ENCODE data around the gene OTX1.
"Not testable (repeated sequence)": the region's sequence is repeated elsewhere in the genome, so short reads cannot be mapped to it uniquely, and the experiment has no call there.

OTX1 gene

DNA sequence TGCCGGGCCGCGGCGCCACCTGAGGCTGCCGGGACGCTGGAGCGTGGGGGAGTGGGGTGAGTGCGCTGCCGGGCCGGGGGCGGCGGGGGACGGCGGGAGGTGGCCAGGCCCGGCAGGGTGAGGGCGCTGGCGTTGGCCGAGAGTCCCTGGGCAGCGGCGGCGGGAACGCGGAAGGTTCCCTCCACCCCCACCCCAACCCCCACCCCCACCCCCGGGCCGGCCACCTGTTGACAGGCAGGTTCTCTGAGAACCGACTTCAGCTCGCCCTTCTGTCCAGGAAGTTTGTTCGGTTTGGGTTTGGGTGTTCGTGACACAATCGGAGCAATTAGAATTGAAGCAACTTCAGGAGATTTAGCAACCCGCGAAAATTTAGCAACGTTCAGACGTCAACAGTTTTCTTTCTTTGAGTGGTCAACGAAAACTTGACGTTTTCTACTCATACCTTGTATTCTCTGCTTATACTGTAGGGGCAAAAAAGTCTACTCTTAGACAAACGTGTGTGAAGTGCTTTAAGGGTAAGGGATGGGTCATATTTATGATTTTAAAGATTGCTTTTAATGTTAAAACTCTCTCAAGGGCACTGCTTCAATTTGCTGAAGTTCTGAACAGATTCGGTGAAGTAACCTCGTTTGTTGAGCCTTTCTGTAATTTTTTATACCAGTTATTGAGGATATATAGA lies 9.3 kb downstream of the OTX1 start:
- peaks cover 35% of the 10 kb centered on the region for H3K4me1 Mint-ChIP-seq
- H3K27ac Mint-ChIP-seq, result no peak overlapping the region
- H3K27me3 Mint-ChIP-seq, result peaks cover 87% of the 10 kb centered on the region
- H3K9me3 Mint-ChIP-seq, result peaks cover 13% of the 10 kb centered on the region
- peak overlapping the region; percentile 42 for H3K4me3 Mint-ChIP-seq
- no peak for DNase-seq
- ATAC-seq, result no peak
- peaks cover 3% of the 10 kb centered on the region for H3K36me3 Mint-ChIP-seq (ENCODE audit: low read depth)

GRCh38 chr2:63060472-63060991 lies 9.9 kb downstream of the OTX1 start:
- peaks cover 13% of the 10 kb centered on the region for H3K9me3 Mint-ChIP-seq
- H3K4me3 Mint-ChIP-seq, result no peak overlapping the region
- H3K27ac Mint-ChIP-seq, result no peak overlapping the region
- ATAC-seq (no peak), DNase-seq (no peak)
- peaks cover 32% of the 10 kb centered on the region for H3K4me1 Mint-ChIP-seq
- peaks cover 84% of the 10 kb centered on the region for H3K27me3 Mint-ChIP-seq
- peaks cover 3% of the 10 kb centered on the region for H3K36me3 Mint-ChIP-seq (ENCODE audit: low read depth)

DNA sequence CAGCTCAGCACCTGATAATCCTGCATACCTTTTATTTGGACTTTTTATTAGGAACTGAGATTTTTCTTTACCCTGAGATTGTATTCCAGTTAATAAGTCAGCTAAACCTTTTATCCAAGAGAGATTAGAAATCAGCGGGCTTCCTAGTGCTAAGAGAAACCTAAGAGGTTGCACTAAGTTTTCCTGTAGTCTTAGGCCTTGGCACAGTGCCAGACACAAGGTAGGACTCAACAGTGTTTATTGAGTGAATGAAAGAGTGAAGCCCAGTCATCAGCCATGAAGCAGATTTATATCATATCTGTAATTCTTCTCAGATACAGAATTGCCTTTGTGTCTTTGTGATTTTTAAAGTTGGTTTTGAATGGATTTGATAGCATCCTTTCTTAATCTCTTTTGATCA lies 13.6 kb downstream of the OTX1 start:
- Mint-ChIP-seq H3K27me3 (peaks cover 68% of the 10 kb centered on the region), H3K27ac (no peak overlapping the region), H3K9me3 (peaks cover 13% of the 10 kb centered on the region), H3K4me3 (no peak overlapping the region), H3K36me3 (ENCODE audit: low read depth) (peaks cover 2% of the 10 kb centered on the region), H3K4me1 (peaks cover 3% of the 10 kb centered on the region)
- DNase-seq (no peak), ATAC-seq (no peak)

- ATAC-seq (no peak), DNase-seq (no peak)
- peaks cover 13% of the 10 kb centered on the region for H3K9me3 Mint-ChIP-seq
- peaks cover 2% of the 10 kb centered on the region for H3K36me3 Mint-ChIP-seq (ENCODE audit: low read depth)
- H3K27me3 Mint-ChIP-seq, result peaks cover 71% of the 10 kb centered on the region
- H3K4me1 Mint-ChIP-seq, result peaks cover 3% of the 10 kb centered on the region
- H3K4me3 Mint-ChIP-seq, result no peak overlapping the region
- no peak overlapping the region for H3K27ac Mint-ChIP-seq
Measured at GRCh38 chr2:63064661-63065060, 14.0 kb downstream of the OTX1 start.

DNA sequence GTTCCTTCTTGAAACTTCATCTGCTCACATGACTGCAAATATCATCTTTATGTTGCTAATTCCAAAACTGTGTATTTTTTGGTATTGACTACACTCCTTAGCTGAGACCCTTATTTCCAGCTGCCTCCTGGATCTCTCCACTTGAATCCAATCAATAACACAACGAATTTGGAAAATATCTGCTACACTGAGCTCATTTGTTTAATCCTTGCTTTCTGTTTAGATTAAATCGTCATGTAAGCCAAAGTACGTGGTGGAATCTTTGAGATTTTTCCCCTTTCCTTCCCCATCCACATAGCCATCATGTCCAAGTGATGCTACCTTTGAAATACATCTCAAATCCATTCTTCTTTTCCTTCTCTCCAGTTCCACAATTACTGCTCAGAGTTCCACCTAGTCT lies 15.6 kb downstream of the OTX1 start:
- H3K27me3 Mint-ChIP-seq, result peaks cover 59% of the 10 kb centered on the region
- no peak for ATAC-seq
- no peak overlapping the region for H3K27ac Mint-ChIP-seq
- no peak for DNase-seq
- no peak overlapping the region for H3K4me3 Mint-ChIP-seq
- H3K4me1 Mint-ChIP-seq, result no peaks in the 10 kb centered on the region
- H3K36me3 Mint-ChIP-seq (ENCODE audit: low read depth), result no peaks in the 10 kb centered on the region
- peaks cover 9% of the 10 kb centered on the region for H3K9me3 Mint-ChIP-seq

DNA sequence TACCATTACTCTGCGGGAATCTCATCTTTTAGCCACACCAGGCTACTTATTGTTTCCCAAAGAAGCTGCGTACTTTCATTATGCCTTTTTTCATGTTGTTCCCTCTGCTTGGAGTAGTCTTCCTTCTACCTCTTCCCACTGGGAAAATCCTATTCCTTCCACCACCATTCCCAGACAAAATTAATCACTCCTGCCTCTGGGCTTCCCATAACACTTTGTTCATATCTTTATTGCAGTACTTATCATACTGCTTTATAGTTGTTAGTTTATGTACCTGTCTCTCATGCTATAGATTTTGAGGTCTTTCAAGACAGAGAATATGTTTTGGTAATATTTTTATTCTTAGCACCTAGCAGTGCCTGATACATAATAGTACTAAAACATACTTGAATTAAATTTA lies 16.2 kb downstream of the OTX1 start:
- Mint-ChIP-seq H3K27me3 (peaks cover 53% of the 10 kb centered on the region), H3K27ac (no peak overlapping the region), H3K9me3 (peaks cover 9% of the 10 kb centered on the region), H3K36me3 (ENCODE audit: low read depth) (no peaks in the 10 kb centered on the region), H3K4me3 (no peak overlapping the region), H3K4me1 (no peaks in the 10 kb centered on the region)
- ATAC-seq, result no peak
- DNase-seq, result no peak

DNA sequence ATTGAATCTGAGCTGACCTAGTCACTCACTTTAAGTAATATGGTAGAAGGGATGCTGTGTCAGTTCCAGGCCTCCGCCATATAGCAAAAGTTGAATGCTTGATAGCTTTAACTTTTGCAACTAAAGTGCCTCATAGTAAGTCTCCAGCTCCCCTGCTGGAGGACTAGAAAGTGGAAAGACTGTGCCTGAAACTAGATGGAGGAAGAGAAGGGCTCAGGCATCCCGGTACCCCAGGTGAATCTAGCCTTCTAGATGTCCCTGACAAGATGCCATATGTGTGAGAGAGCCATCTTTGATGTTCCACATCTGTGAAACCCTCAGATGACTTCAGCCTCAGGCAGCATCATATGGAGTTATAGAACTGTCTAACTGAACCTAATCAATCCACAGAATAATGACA lies 21.0 kb downstream of the OTX1 start:
- ATAC-seq (no peak), DNase-seq (no peak)
- Mint-ChIP-seq H3K27me3 (peaks cover 19% of the 10 kb centered on the region), H3K27ac (no peak overlapping the region), H3K9me3 (no peaks in the 10 kb centered on the region), H3K4me3 (no peak overlapping the region), H3K4me1 (no peaks in the 10 kb centered on the region), H3K36me3 (ENCODE audit: low read depth) (no peaks in the 10 kb centered on the region)

DNA sequence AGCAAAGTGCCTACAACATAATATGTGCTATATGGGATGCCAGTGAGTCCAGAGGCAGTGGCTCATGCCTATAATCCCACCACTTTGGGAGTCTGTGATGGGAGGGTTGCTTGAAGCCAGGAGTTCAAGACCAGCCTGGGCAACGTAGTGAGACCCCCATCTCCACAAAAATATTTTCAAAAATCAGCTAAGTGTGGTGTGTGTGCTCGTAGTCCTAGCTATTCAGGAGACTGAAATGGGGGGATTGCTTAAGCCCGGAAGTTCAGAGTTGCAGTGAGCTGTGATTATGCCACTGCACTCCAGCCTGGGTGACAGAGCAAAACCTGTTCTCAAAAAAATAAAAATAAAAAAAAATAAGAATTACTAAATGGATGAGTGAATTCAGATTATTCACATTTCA lies 23.4 kb downstream of the OTX1 start:
- Mint-ChIP-seq H3K9me3 (no peaks in the 10 kb centered on the region), H3K27ac (no peak overlapping the region), H3K36me3 (ENCODE audit: low read depth) (no peaks in the 10 kb centered on the region), H3K4me1 (peaks cover 2% of the 10 kb centered on the region), H3K4me3 (no peak overlapping the region), H3K27me3 (peaks cover 17% of the 10 kb centered on the region)
- ATAC-seq (no peak), DNase-seq (no peak)

GRCh38 chr2:63074399-63074798 lies 23.8 kb downstream of the OTX1 start:
- peaks cover 14% of the 10 kb centered on the region for H3K27me3 Mint-ChIP-seq
- H3K4me1 Mint-ChIP-seq; DNase-seq; ATAC-seq; H3K27ac Mint-ChIP-seq; H3K4me3 Mint-ChIP-seq; H3K9me3 Mint-ChIP-seq; H3K36me3 Mint-ChIP-seq (ENCODE audit: low read depth): not testable (repeated sequence)

DNA sequence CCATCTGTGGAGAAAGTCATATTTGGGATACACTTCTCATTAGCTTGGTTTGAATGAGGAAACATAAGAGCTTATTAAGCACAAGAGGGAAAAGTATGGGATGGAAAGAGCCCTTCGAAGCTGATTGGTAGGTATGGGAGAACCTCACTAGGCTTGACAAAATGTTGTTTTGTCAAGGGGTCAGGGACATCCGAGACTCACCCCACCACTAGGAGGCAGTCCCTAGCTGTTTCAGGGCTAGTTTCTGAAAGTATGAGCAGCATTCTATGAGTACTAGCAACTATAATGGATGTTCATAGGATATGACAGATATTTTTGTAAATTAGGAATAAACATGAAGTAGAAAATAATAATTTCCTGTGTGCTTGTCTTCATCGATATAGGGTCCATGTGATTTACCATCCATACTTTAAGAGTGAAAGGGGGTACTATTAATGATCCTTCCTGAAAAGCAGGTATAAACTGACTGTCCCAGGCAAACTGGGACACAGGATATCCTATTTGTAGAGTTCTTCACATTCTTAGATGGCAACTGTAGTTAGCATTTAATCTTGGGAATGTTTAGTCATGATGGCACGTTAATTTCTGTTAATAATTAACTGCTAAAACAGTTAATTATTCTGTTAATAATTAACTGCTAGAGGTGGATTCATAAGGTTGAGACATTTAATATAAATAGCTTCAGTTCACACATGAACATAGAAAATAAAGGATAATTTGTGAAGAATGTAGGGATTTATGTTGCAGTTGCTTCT lies 28.4 kb downstream of the OTX1 start:
- Mint-ChIP-seq H3K4me3 (no peak overlapping the region), H3K27me3 (peaks cover 10% of the 10 kb centered on the region), H3K4me1 (peaks cover 2% of the 10 kb centered on the region), H3K27ac (no peak overlapping the region), H3K36me3 (ENCODE audit: low read depth) (no peaks in the 10 kb centered on the region), H3K9me3 (no peaks in the 10 kb centered on the region)
- ATAC-seq (no peak), DNase-seq (peak; percentile 2)

GRCh38 chr2:63081404-63081803 lies 30.8 kb downstream of the OTX1 start:
- peaks cover 2% of the 10 kb centered on the region for H3K4me1 Mint-ChIP-seq
- H3K9me3 Mint-ChIP-seq, result no peaks in the 10 kb centered on the region
- no peaks in the 10 kb centered on the region for H3K36me3 Mint-ChIP-seq (ENCODE audit: low read depth)
- no peak overlapping the region for H3K4me3 Mint-ChIP-seq
- ATAC-seq (no peak), DNase-seq (no peak)
- H3K27me3 Mint-ChIP-seq, result peaks cover 13% of the 10 kb centered on the region
- H3K27ac Mint-ChIP-seq, result no peak overlapping the region

DNA sequence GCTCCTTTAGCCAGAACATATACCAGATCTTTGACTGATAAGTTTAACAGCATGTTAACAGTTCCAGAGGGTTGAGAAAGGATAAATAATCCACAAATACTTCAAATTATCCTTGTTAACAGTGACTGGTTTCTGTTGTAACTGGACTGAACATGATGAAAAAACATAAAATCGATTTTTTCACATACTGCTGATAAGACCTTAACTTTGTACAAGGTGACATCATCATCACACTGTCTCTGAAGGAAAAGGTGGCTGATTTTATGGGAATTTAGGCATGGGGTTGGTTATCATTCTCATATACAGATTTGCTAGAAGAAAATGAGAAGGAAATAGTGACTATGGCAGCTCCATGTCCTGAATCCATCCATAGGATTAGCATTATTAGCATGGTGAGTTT lies 36.1 kb downstream of the OTX1 start:
- peaks cover 10% of the 10 kb centered on the region for H3K27me3 Mint-ChIP-seq
- no peak for DNase-seq
- ATAC-seq, result no peak
- no peaks in the 10 kb centered on the region for H3K4me1 Mint-ChIP-seq
- H3K36me3 Mint-ChIP-seq (ENCODE audit: low read depth), result no peaks in the 10 kb centered on the region
- H3K9me3 Mint-ChIP-seq, result no peaks in the 10 kb centered on the region
- no peak overlapping the region for H3K27ac Mint-ChIP-seq
- H3K4me3 Mint-ChIP-seq, result no peak overlapping the region

GRCh38 chr2:63092401-63092800 lies 41.8 kb downstream of the OTX1 start:
- Mint-ChIP-seq H3K27me3 (peaks cover 3% of the 10 kb centered on the region), H3K27ac (no peak overlapping the region), H3K4me3 (no peak overlapping the region), H3K4me1 (no peaks in the 10 kb centered on the region), H3K9me3 (peaks cover 4% of the 10 kb centered on the region), H3K36me3 (ENCODE audit: low read depth) (no peaks in the 10 kb centered on the region)
- ATAC-seq (no peak), DNase-seq (no peak)

DNA sequence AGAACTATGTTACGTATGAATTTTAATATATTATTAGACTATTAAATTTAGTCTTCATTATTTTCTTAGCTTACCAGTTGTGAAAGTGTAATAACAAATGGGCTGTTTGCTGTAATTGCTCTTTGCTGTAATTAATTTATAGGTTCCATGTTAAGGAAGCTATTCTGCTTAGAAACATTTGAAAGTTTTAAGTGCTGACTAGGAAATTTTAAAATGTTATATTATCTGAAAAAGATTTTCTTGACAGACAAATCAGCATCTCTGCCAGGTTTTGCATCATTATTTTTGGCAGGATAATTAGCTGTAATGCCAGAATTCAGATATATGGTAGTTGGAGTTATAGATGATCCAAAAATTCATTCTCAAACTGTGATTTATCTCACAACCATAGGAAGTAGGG lies 42.2 kb downstream of the OTX1 start:
- Mint-ChIP-seq H3K36me3 (ENCODE audit: low read depth) (no peaks in the 10 kb centered on the region), H3K27me3 (peaks cover 3% of the 10 kb centered on the region), H3K27ac (no peak overlapping the region), H3K9me3 (peaks cover 4% of the 10 kb centered on the region), H3K4me3 (no peak overlapping the region), H3K4me1 (no peaks in the 10 kb centered on the region)
- DNase-seq, result no peak
- ATAC-seq, result no peak

DNA sequence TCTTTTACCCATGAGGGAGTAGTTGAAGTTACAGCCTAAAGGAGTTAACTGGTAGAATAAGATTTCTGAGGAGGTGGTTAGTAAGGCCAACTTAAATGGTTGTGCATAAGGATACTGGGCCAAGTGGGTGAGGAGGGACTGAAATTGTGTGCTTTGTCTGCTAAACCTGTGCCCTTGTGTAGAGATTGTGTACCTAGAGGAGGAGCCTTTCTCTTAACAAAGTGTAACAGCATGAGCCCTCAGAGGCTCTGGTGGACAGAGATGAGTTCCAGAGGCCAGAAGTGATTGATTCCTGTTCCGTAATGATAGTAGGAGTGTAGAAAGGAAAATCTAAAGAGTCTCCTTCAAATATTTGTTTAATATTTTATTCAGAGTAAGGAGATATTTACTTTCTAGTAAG lies 42.9 kb downstream of the OTX1 start:
- DNase-seq, result no peak
- no peaks in the 10 kb centered on the region for H3K4me1 Mint-ChIP-seq

More for the DNA sequence above, 42.9 kb downstream of the OTX1 start:
- Mint-ChIP-seq H3K4me3 (no peak overlapping the region), H3K27me3 (peaks cover 3% of the 10 kb centered on the region), H3K36me3 (ENCODE audit: low read depth) (no peaks in the 10 kb centered on the region), H3K27ac (no peak overlapping the region), H3K9me3 (peaks cover 4% of the 10 kb centered on the region)
- no peak for ATAC-seq

Data from activated naive CD8-positive, alpha-beta T cell treated with anti-CD3 and anti-CD28 coated beads, Interleukin-2, amount 50 U/mL, for 24 hours (primary cell).